ENCODE data around the gene SCAI. TPM values are rescaled to one million over a fixed set of nuclear protein-coding genes. Genes with fewer than 3 reads are reported as not detected.
"Not testable (repeated sequence)": the region's sequence is repeated elsewhere in the genome, so short reads cannot be mapped to it uniquely, and the experiment has no call there.

Gene SCAI
- total RNA-seq, 1 donor from 2014 or later: 2.6 TPM

GRCh38 chr9:125043148-125043547, 100.2 kb downstream of the SCAI start:
- DNase-seq (ENCODE audit: low spot score): no peak

GRCh38 chr9:125038166-125038565, 105.2 kb downstream of the SCAI start:
- no peak for DNase-seq (ENCODE audit: low spot score)
- no peak for ATAC-seq

More at GRCh38 chr9:125043148-125043547, 100.2 kb downstream of the SCAI start:
- no peak for ATAC-seq

GRCh38 chr9:125028041-125028440, 115.3 kb downstream of the SCAI start:
- ATAC-seq: peak; percentile 91

GRCh38 chr9:125024917-125025316, 118.4 kb downstream of the SCAI start:
- DNase-seq (ENCODE audit: low spot score): no peak
- ATAC-seq: no peak

More at GRCh38 chr9:125028041-125028440, 115.3 kb downstream of the SCAI start:
- no peak for DNase-seq (ENCODE audit: low spot score)

GRCh38 chr9:125021069-125021468, 122.3 kb downstream of the SCAI start:
- DNase-seq (ENCODE audit: low spot score): no peak
- ATAC-seq: no peak

- ATAC-seq: not testable (repeated sequence)
These were observed 127.7 kb downstream of the SCAI start for GRCh38 chr9:125015655-125016054.

GRCh38 chr9:125012013-125012412, 131.3 kb downstream of the SCAI start:
- ATAC-seq; DNase-seq (ENCODE audit: low spot score): not testable (repeated sequence)

More at GRCh38 chr9:125015655-125016054, 127.7 kb downstream of the SCAI start:
- not testable (repeated sequence) for DNase-seq (ENCODE audit: low spot score)

- ATAC-seq: no peak
- no peak for DNase-seq (ENCODE audit: low spot score)
These were observed 134.7 kb downstream of the SCAI start for GRCh38 chr9:125008599-125008998.

- DNase-seq (ENCODE audit: low spot score): no peak
- peak; percentile 85 for ATAC-seq
These were observed 140.0 kb downstream of the SCAI start for GRCh38 chr9:125003332-125003731.

- ATAC-seq: no peak
- DNase-seq (ENCODE audit: low spot score): no peak
These were observed 159.6 kb downstream of the SCAI start for GRCh38 chr9:124983698-124984097.

- DNase-seq (ENCODE audit: low spot score) (no peak), ATAC-seq (peak; percentile 61)
These were observed 162.9 kb downstream of the SCAI start for GRCh38 chr9:124980431-124980830.

GRCh38 chr9:124975131-124975530, 168.2 kb downstream of the SCAI start:
- no peak for ATAC-seq
- no peak for DNase-seq (ENCODE audit: low spot score)

- no peak for ATAC-seq
These were observed 169.5 kb downstream of the SCAI start for GRCh38 chr9:124973807-124974206.

GRCh38 chr9:124972241-124972770, 171.0 kb downstream of the SCAI start:
- DNase-seq (ENCODE audit: low spot score) (no peak), ATAC-seq (no peak)

More at GRCh38 chr9:124973807-124974206, 169.5 kb downstream of the SCAI start:
- DNase-seq (ENCODE audit: low spot score): no peak

- no peak for ATAC-seq
- no peak for DNase-seq (ENCODE audit: low spot score)
These were observed 173.9 kb downstream of the SCAI start for GRCh38 chr9:124969401-124969800.

- no peak for DNase-seq (ENCODE audit: low spot score)
- ATAC-seq: no peak
These were observed 175.1 kb downstream of the SCAI start for GRCh38 chr9:124968238-124968637.

- not testable (repeated sequence) for DNase-seq (ENCODE audit: low spot score); ATAC-seq
These were observed 177.4 kb downstream of the SCAI start for GRCh38 chr9:124965775-124966568.

- ATAC-seq (no peak), DNase-seq (ENCODE audit: low spot score) (no peak)
These were observed 178.7 kb downstream of the SCAI start for GRCh38 chr9:124964604-124965003.

- DNase-seq (ENCODE audit: low spot score) (no peak), ATAC-seq (no peak)
These were observed 179.3 kb downstream of the SCAI start for GRCh38 chr9:124964056-124964455.

GRCh38 chr9:124960409-124960752, 182.9 kb downstream of the SCAI start:
- ATAC-seq: no peak

GRCh38 chr9:124959671-124960408, 183.5 kb downstream of the SCAI start:
- ATAC-seq: not testable (repeated sequence)

More at GRCh38 chr9:124960409-124960752, 182.9 kb downstream of the SCAI start:
- DNase-seq (ENCODE audit: low spot score): no peak

GRCh38 chr9:124954255-124954654, 189.1 kb downstream of the SCAI start:
- DNase-seq (ENCODE audit: low spot score) (no peak), ATAC-seq (no peak)

More at GRCh38 chr9:124959671-124960408, 183.5 kb downstream of the SCAI start:
- not testable (repeated sequence) for DNase-seq (ENCODE audit: low spot score)
